NB4 (cell line): ENCODE data around the gene TGFBR1.

ENCODE experiments used
- DNase-seq: peaks from one replicate; pipeline ENCODE4 v3.0.0; 2010; ENCODE audit warnings: low read depth
- H3K4me3 ChIP-seq: one replicate; pipeline ENCODE4 v1.5.1; 2011; ENCODE audit warnings: mild to moderate bottlenecking, low read depth, low read length, moderate library complexity
- MYC ChIP-seq: IDR thresholded peaks from 2 replicates; pipeline ENCODE4 v1.6.1; 2011; ENCODE audit warnings: low read depth, low read length
- POLR2A ChIP-seq: IDR thresholded peaks from 2 replicates; pipeline ENCODE4 v1.6.1; 2011; ENCODE audit warnings: mild to moderate bottlenecking; ENCODE audit not compliant: insufficient read length; ENCODE audit errors: extremely low read depth
- TF ChIP-seq, protein P1 (sequence below): IDR thresholded peaks from one replicate; pipeline ENCODE4 v1.5.1; 2012; ENCODE audit warnings: low read depth, low read length
- TF ChIP-seq, protein P2 (sequence below): IDR thresholded peaks from 2 replicates; pipeline ENCODE4 v1.6.1; 2011; ENCODE audit warnings: low read depth, low read length

TGFBR1 gene

DNA sequence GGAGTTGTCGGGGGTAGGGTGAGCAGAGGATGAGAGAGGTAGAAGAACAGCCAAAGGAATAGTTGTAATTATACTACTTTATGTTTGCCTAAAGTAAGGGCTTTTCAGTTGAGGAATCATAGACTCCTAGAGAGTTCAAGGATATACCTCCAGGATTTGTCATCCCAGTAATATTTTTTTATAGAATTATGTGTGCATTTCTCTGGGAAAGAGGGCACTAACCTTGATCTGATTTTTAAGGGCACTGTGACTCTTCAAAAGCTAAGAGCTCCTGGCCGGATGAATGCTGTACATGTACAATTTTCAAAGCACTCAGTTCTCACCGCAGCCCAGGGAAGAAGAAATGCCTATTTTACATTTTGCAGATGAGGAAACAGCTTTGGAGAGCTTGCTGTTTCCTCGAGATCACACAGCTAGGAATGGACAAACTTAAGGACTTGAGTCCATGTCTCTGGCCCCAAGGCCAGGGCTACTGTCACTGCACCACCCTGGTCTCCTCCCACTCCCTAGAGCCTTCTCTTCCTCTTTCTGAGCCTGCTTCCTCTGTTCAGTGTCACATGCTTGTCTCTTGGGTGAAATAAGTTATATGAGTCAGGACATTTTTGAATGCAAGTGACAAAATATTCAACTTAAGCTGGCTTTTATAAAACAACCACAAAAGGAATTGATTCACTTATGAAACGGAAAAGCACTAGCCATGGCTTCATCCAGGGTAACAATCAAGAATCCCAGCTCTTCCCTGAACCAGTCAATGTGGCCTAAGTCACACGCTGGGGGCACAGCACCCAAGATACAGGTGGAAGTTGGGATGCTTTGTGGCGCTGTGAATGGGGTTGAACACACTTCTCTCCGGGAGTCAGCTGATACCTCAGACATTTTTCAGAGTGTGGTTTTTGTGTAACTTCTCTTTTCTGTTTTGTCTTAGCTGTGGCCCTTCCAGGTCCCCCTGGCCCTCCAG lies 45.7 kb upstream of the TGFBR1 start:
- TF ChIP-seq, protein P1, sequence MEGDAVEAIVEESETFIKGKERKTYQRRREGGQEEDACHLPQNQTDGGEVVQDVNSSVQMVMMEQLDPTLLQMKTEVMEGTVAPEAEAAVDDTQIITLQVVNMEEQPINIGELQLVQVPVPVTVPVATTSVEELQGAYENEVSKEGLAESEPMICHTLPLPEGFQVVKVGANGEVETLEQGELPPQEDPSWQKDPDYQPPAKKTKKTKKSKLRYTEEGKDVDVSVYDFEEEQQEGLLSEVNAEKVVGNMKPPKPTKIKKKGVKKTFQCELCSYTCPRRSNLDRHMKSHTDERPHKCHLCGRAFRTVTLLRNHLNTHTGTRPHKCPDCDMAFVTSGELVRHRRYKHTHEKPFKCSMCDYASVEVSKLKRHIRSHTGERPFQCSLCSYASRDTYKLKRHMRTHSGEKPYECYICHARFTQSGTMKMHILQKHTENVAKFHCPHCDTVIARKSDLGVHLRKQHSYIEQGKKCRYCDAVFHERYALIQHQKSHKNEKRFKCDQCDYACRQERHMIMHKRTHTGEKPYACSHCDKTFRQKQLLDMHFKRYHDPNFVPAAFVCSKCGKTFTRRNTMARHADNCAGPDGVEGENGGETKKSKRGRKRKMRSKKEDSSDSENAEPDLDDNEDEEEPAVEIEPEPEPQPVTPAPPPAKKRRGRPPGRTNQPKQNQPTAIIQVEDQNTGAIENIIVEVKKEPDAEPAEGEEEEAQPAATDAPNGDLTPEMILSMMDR, result no peak
- TF ChIP-seq POLR2A, result peak; percentile 17
- TF ChIP-seq, protein P2, sequence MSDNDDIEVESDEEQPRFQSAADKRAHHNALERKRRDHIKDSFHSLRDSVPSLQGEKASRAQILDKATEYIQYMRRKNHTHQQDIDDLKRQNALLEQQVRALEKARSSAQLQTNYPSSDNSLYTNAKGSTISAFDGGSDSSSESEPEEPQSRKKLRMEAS, result peak; percentile 76
- TF ChIP-seq MYC, result peak; percentile 69; the same call in 1 of the 2 replicates
- H3K4me3 ChIP-seq, result peak overlapping the region; percentile 23
- peak; percentile 94 for DNase-seq

DNA sequence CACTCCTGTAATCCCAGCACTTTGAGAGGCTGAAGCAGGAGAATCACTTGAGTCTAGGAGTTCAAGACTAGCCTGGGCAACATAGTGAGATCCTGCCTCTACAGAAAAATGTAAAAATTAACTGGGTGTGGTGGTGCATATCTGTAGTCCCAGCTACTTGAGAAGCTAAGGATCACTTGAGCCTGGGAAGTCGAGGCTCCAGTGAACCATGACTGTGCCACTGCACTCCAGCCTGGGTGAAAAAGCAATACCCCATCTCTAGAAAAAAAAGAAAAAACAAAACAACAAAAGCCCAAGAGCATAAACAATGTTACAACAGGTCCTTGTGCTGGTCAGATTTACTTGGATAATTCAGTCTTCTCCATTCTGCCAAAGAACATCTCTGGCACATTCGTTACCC lies 44.3 kb upstream of the TGFBR1 start:
- no peak overlapping the region for H3K4me3 ChIP-seq
- no peak for DNase-seq
- TF ChIP-seq, protein P2, result no peak
- no peak for TF ChIP-seq MYC
- TF ChIP-seq, protein P1, result no peak
- TF ChIP-seq POLR2A, result no peak

DNA sequence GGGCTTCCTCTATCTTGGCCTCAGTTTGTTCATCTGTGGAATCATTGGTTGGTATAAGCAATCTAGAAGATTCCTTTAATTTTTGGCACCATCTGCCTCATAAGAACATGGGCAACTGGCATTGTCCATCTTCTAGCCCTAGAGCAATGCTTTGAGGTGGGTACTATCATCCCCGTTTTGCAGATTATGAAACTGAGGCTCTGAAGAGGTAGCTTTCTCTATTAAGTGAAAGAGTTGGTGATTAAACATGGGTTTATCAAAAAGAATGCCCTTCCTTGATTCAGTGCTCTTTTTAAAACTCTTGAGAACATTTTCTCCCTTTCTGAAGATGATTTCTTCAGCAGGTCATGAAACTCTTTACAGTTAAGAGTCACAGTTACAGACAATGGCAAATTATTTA lies 42.4 kb upstream of the TGFBR1 start:
- no peak for TF ChIP-seq POLR2A
- no peak for TF ChIP-seq MYC
- TF ChIP-seq, protein P2, result no peak
- no peak for DNase-seq
- no peak overlapping the region for H3K4me3 ChIP-seq

DNA sequence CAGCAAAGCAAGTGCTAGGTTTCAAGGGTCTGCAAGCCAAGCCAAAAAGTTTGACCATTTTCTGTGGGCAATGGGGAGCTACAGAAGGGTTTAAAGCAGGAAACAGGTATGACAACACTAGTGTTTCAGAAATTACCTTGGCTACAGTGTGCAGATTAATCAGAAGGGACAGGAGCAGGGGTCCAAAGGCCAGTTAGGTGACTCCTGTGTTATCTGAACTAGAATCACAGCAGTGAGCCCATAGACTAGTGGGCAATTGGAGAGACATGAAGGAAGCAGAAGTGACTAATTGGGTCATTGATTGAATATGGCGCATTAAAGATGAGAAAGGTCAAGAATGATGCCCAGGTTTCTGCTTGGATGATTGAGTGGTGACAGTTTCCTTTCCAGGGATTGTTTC lies 41.4 kb upstream of the TGFBR1 start:
- H3K4me3 ChIP-seq, result no peak overlapping the region
- no peak for DNase-seq
- TF ChIP-seq, protein P2, result no peak
- TF ChIP-seq POLR2A, result no peak
- TF ChIP-seq, protein P1, result no peak

DNA sequence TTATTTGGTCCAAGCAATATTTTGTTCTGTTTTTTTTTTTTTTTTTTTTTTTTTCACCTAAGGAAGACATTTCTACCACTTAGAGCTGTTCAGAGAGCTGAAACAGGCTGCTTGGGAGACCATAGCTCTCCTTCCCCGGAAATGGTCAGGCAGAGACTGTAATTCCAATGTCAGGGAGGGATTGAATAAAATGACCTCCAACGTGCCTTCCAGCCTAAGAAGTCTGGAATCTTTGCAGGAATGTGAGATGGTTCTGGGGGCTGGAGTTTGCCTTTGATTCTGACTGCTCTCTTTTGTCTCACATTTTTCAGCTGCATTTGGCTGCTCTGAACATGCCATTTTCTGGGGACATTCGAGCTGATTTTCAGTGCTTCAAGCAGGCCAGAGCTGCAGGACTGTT lies 38.3 kb upstream of the TGFBR1 start:
- no peak for DNase-seq
- no peak overlapping the region for H3K4me3 ChIP-seq
- no peak for TF ChIP-seq POLR2A
- TF ChIP-seq, protein P2, result no peak
- TF ChIP-seq MYC, result no peak
- TF ChIP-seq, protein P1, result no peak

DNA sequence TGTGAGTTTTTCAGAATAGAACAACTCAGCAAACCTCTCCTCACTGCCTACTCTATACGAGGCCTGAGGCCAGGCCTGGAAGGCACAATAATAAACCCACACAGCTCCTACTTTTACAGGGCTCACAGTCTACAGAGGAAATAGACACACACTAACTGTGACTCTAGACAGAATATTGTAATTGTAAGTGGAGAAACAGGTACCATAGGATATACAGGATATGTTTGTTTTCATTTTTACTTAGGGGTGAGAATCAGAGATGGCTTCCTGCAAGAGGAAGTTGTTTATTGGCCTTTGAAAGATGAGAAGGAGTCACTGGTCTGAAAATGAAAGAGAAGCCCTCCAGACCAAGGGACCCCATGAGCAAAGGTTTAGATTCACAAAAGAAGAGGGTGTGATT lies 35.8 kb upstream of the TGFBR1 start:
- no peak overlapping the region for H3K4me3 ChIP-seq
- DNase-seq, result no peak
- TF ChIP-seq MYC (no peak), POLR2A (no peak)
- TF ChIP-seq, protein P1, result no peak
- TF ChIP-seq, protein P2, result no peak
